ENCODE data around the gene SPTAN1. TPM values are rescaled to one million over a fixed set of nuclear protein-coding genes. Genes with fewer than 3 reads are reported as not detected.

SPTAN1 gene
- total RNA-seq, 2 donors from 2014 or later, result 119 to 248 TPM

- DNase-seq (no peak), ATAC-seq (no peak)
- Histone ChIP-seq H3K9me3 (no peaks in the 10 kb centered on the region), H3K27ac (no peak overlapping the region), H3K4me3 (no peak overlapping the region), H3K27me3 (no peaks in the 10 kb centered on the region), H3K4me1 (no peaks in the 10 kb centered on the region), H3K36me3 (replicated peaks in 1 of 2; ENCODE audit: insufficient read depth in 1 of 2, low read depth in 2 of 2) (peaks cover 6 to 32% of the 10 kb centered on the region in 2 donors)
- TF ChIP-seq POLR2A (IDR thresholded peaks at IDR 0.05), result no peak
- no peak for TF ChIP-seq CTCF (IDR thresholded peaks at IDR 0.05)
- intact Hi-C loops (cut with DNase I), result no loop called here
- 91 to 98% methylated on average over 9 of the region's 9 CpGs for WGBS, 2 donors
These were observed 39.6 kb upstream of the SPTAN1 start for GRCh38 chr9:128512820-128513219.

- Histone ChIP-seq H3K27ac (no peak overlapping the region), H3K9me3 (no peaks in the 10 kb centered on the region), H3K36me3 (replicated peaks in 1 of 2; ENCODE audit: insufficient read depth in 1 of 2, low read depth in 2 of 2) (peaks cover 0 to 19% of the 10 kb centered on the region in 2 donors), H3K4me1 (no peaks in the 10 kb centered on the region), H3K27me3 (no peaks in the 10 kb centered on the region), H3K4me3 (no peak overlapping the region)
- no peak for DNase-seq
- intact Hi-C loops (cut with DNase I), result no loop called here
- 94% methylated on average over 6 of the region's 6 CpGs for WGBS, 2 donors
- no peak for TF ChIP-seq CTCF (IDR thresholded peaks at IDR 0.05)
- TF ChIP-seq POLR2A (IDR thresholded peaks at IDR 0.05), result no peak
- ATAC-seq, result no peak
These were observed 30.4 kb upstream of the SPTAN1 start for GRCh38 chr9:128521956-128522355.

- no peaks in the 10 kb centered on the region for H3K9me3 ChIP-seq
- WGBS, 2 donors, result 64 to 68% methylated on average over 13 of the region's 13 CpGs
- TF ChIP-seq POLR2A (IDR thresholded peaks at IDR 0.05) (no peak), CTCF (IDR thresholded peaks at IDR 0.05) (no peak)
- intact Hi-C loops (cut with DNase I), result no loop called here
- ATAC-seq (no peak), DNase-seq (peak in 1 of 4 donors; percentile 16)
- H3K27ac ChIP-seq, result no peak overlapping the region
- H3K4me1 ChIP-seq, result no peaks in the 10 kb centered on the region
- H3K4me3 ChIP-seq, result no peak overlapping the region
- no peaks in the 10 kb centered on the region for H3K27me3 ChIP-seq
- H3K36me3 ChIP-seq (replicated peaks in 1 of 2; ENCODE audit: insufficient read depth in 1 of 2, low read depth in 2 of 2), result peaks cover 0 to 16% of the 10 kb centered on the region in 2 donors
These were observed 29.0 kb upstream of the SPTAN1 start for GRCh38 chr9:128523199-128523925.

GRCh38 chr9:128526720-128527119 is 25.7 kb upstream of the SPTAN1 start:
- Histone ChIP-seq H3K4me3 (no peak overlapping the region), H3K27me3 (no peaks in the 10 kb centered on the region), H3K4me1 (no peaks in the 10 kb centered on the region), H3K9me3 (no peaks in the 10 kb centered on the region), H3K27ac (no peak overlapping the region), H3K36me3 (replicated peaks in 1 of 2; ENCODE audit: insufficient read depth in 1 of 2, low read depth in 2 of 2) (peaks cover 0 to 29% of the 10 kb centered on the region in 2 donors)
- ATAC-seq (no peak), DNase-seq (no peak)
- TF ChIP-seq POLR2A (IDR thresholded peaks at IDR 0.05) (no peak), CTCF (IDR thresholded peaks at IDR 0.05) (no peak)
- 82 to 87% methylated on average over 2 of the region's 2 CpGs for WGBS, 2 donors
- intact Hi-C loops (cut with DNase I), result no loop called here
